ENCODE measurements around the gene UBE2S. TPM values are rescaled to one million over a fixed set of nuclear protein-coding genes. Genes with fewer than 3 reads are reported as not detected.
A peak's percentile ranks its signal among the peaks of the same experiment; 100 is the strongest.

UBE2S gene
- total RNA-seq, 1 experiment from 2014 or later, result 393 TPM

GRCh38 chr19:55453511-55454260, 46.1 kb upstream of the UBE2S start:
- H3K4me1 Mint-ChIP-seq, result peaks cover 3 to 21% of the 10 kb centered on the region in 2 experiments; a peak in 3 of 4 replicates
- H2AK5ac ChIP-seq (ENCODE audit: insufficient read length, low read length), result no peak overlapping the region
- no peaks in the 10 kb centered on the region for H3K79me2 ChIP-seq (ENCODE audit: insufficient read depth, low read length)
- H3K27ac Mint-ChIP-seq, result no peak overlapping the region
- no peak overlapping the region for H3K27ac ChIP-seq (ENCODE audit: insufficient read length, low read depth, low read length)
- no peak overlapping the region for H3K9ac ChIP-seq (ENCODE audit: extremely low read depth, insufficient read length, low read length)
- H3K4me3 Mint-ChIP-seq, result peak overlapping the region in 1 of 2 experiments; percentile 33; a peak in 3 of 5 replicates
- H4K5ac ChIP-seq (ENCODE audit: insufficient read length, low read depth, low read length), result no peak overlapping the region
- no peak overlapping the region for H3K18ac ChIP-seq (ENCODE audit: insufficient read length, low read depth, low read length)
- H2BK20ac ChIP-seq (ENCODE audit: low read depth, low read length, poor library complexity, severe bottlenecking), result no peak overlapping the region
- H4K20me1 ChIP-seq (ENCODE audit: control insufficient read depth, insufficient read depth, insufficient read length), result no peaks in the 10 kb centered on the region
- H3K14ac ChIP-seq (ENCODE audit: insufficient read depth, low read length), result no peak overlapping the region
- H2BK120ac ChIP-seq (ENCODE audit: low read depth, low read length, poor library complexity, severe bottlenecking), result no peak overlapping the region
- peaks cover 15 to 18% (median 16%) of the 10 kb centered on the region in 3 experiments; a peak in 6 of 7 replicates for H3K36me3 Mint-ChIP-seq (ENCODE audit: insufficient read depth in 1 of 3, low read depth in 3 of 3)
- no peak overlapping the region for H2BK12ac ChIP-seq (ENCODE audit: insufficient read length, low read depth, low read length)
- H4K91ac ChIP-seq (ENCODE audit: insufficient read length, low read depth, low read length), result no peak overlapping the region
- H3K9me3 ChIP-seq (ENCODE audit: control insufficient read depth, low read depth, low read length), result no peaks in the 10 kb centered on the region
- no peak overlapping the region for H3T11ph ChIP-seq (ENCODE audit: low read length)
- WGBS (ENCODE audit: extremely low coverage, insufficient read length, low lambda C conversion rate), result no CpG with 5 or more reads among the region's 12 CpGs
- H3K9me3 Mint-ChIP-seq, result no peaks in the 10 kb centered on the region; a peak in 1 of 5 replicates
- no peak overlapping the region for H2AFZ ChIP-seq (ENCODE audit: low read length)
- H4K8ac ChIP-seq (replicated peaks; ENCODE audit: insufficient read length, low read depth, low read length), result no peak overlapping the region
- no peak for DNase-seq
- H3K27me3 Mint-ChIP-seq (ENCODE audit: low read depth), result peaks cover 27% of the 10 kb centered on the region
- H3K23me2 ChIP-seq (ENCODE audit: insufficient read length, low read depth, low read length, poor library complexity, severe bottlenecking), result peaks cover 4% of the 10 kb centered on the region
- H2BK15ac ChIP-seq (ENCODE audit: low read depth, low read length), result no peak overlapping the region
- H3K4me1 ChIP-seq (ENCODE audit: insufficient read depth, low read length), result 0 out of 2 replicates have a peak, but pooled peaks cover 2% of the 10 kb centered on the region
- TF ChIP-seq CTCF (conservative IDR thresholded peaks at IDR 0.05), result no peak
- H3K27me3 ChIP-seq (ENCODE audit: insufficient read depth, low read length), result peaks cover 20% of the 10 kb centered on the region; the same call in 1 of the 2 replicates
- no peak overlapping the region for H3K23ac ChIP-seq (ENCODE audit: insufficient read length, low read depth, low read length)
- H3K56ac ChIP-seq (ENCODE audit: insufficient read length, low read depth, low read length), result no peak overlapping the region
- H3K4me2 ChIP-seq (ENCODE audit: insufficient read depth, insufficient read length, low read length), result no peak overlapping the region
- H3K4ac ChIP-seq (ENCODE audit: low read depth, low read length), result no peak overlapping the region
- H3K79me1 ChIP-seq (ENCODE audit: insufficient read depth, low read depth, low read length, poor library complexity, severe bottlenecking), result no peaks in the 10 kb centered on the region
- H2BK5ac ChIP-seq (ENCODE audit: insufficient read length, low read length), result no peak overlapping the region
